ENCODE results near the gene MAP3K19. TPM values are rescaled to one million over a fixed set of nuclear protein-coding genes. Genes with fewer than 3 reads are reported as not detected.

The MAP3K19 gene
- total RNA-seq, 1 donor from 2014 or later: 1.1 TPM

- H3K36me3 Mint-ChIP-seq: no peaks in the 10 kb centered on the region
- DNase-seq (ENCODE audit: extremely low spot score, unreplicated experiment): no peak
- peaks cover 10% of the 10 kb centered on the region for H3K9me3 Mint-ChIP-seq
- H3K27ac Mint-ChIP-seq: no peak overlapping the region
- no peaks in the 10 kb centered on the region for H3K27me3 Mint-ChIP-seq
- no peak for TF ChIP-seq CTCF (conservative IDR thresholded peaks at IDR 0.05)
- no peak overlapping the region for H3K4me3 Mint-ChIP-seq
- no peaks in the 10 kb centered on the region for H3K4me1 Mint-ChIP-seq (ENCODE audit: unreplicated experiment)
Measured at GRCh38 chr2:135030826-135031225, 16.4 kb downstream of the MAP3K19 start.

GRCh38 chr2:135029481-135030134 lies 17.6 kb downstream of the MAP3K19 start:
- Mint-ChIP-seq H3K4me1 (ENCODE audit: unreplicated experiment) (no peaks in the 10 kb centered on the region), H3K27me3 (no peaks in the 10 kb centered on the region), H3K27ac (no peak overlapping the region), H3K4me3 (no peak overlapping the region), H3K9me3 (peaks cover 10% of the 10 kb centered on the region), H3K36me3 (no peaks in the 10 kb centered on the region)
- no peak for DNase-seq (ENCODE audit: extremely low spot score, unreplicated experiment)
- TF ChIP-seq CTCF (conservative IDR thresholded peaks at IDR 0.05): no peak

- no peak overlapping the region for H3K4me3 Mint-ChIP-seq
Measured at GRCh38 chr2:135023886-135024485, 23.3 kb downstream of the MAP3K19 start.

GRCh38 chr2:135022952-135023880 lies 24.0 kb downstream of the MAP3K19 start:
- no peak for TF ChIP-seq CTCF (conservative IDR thresholded peaks at IDR 0.05)
- Mint-ChIP-seq H3K4me3 (no peak overlapping the region), H3K27me3 (no peaks in the 10 kb centered on the region), H3K4me1 (ENCODE audit: unreplicated experiment) (no peaks in the 10 kb centered on the region), H3K36me3 (no peaks in the 10 kb centered on the region), H3K9me3 (no peaks in the 10 kb centered on the region), H3K27ac (no peak overlapping the region)
- no peak for DNase-seq (ENCODE audit: extremely low spot score, unreplicated experiment)

More at GRCh38 chr2:135023886-135024485, 23.3 kb downstream of the MAP3K19 start:
- no peaks in the 10 kb centered on the region for H3K9me3 Mint-ChIP-seq
- no peak overlapping the region for H3K27ac Mint-ChIP-seq
- no peak for DNase-seq (ENCODE audit: extremely low spot score, unreplicated experiment)
- no peaks in the 10 kb centered on the region for H3K27me3 Mint-ChIP-seq
- TF ChIP-seq CTCF (conservative IDR thresholded peaks at IDR 0.05): no peak
- no peaks in the 10 kb centered on the region for H3K36me3 Mint-ChIP-seq
- H3K4me1 Mint-ChIP-seq (ENCODE audit: unreplicated experiment): no peaks in the 10 kb centered on the region

- Mint-ChIP-seq H3K27ac (no peak overlapping the region), H3K4me3 (no peak overlapping the region), H3K9me3 (no peaks in the 10 kb centered on the region), H3K4me1 (ENCODE audit: unreplicated experiment) (no peaks in the 10 kb centered on the region), H3K27me3 (no peaks in the 10 kb centered on the region), H3K36me3 (no peaks in the 10 kb centered on the region)
- DNase-seq (ENCODE audit: extremely low spot score, unreplicated experiment): no peak
- no peak for TF ChIP-seq CTCF (conservative IDR thresholded peaks at IDR 0.05)
Measured at GRCh38 chr2:135021618-135022017, 25.6 kb downstream of the MAP3K19 start.
